ENCODE data around the gene DNAAF2.
"Not testable (repeated sequence)": the region's sequence is repeated elsewhere in the genome, so short reads cannot be mapped to it uniquely, and the experiment has no call there.

GRCh38 chr14:49584981-49585640, 49.9 kb downstream of the DNAAF2 start:
- TF ChIP-seq POLR2A (IDR thresholded peaks at IDR 0.05; ENCODE audit: control extremely low read depth in 1 of 2, low read depth in 2 of 2, low read length in 2 of 2); MAX (IDR thresholded peaks at IDR 0.05); TAF1 (IDR thresholded peaks at IDR 0.05; ENCODE audit: low read depth, low read length); CHD2 (IDR thresholded peaks at IDR 0.05; ENCODE audit: low read length); EGR1 (IDR thresholded peaks at IDR 0.05; ENCODE audit: borderline replicate concordance, low read depth, low read length); YY1 (IDR thresholded peaks at IDR 0.05; ENCODE audit: low read depth, low read length); RFX5 (IDR thresholded peaks at IDR 0.05; ENCODE audit: borderline replicate concordance, low read depth, low read length); MAFK (IDR thresholded peaks at IDR 0.05; ENCODE audit: low read depth, low read length); RNF2 (IDR thresholded peaks at IDR 0.05; ENCODE audit: borderline replicate concordance, low read depth, low read length, missing control alignments, poor library complexity, severe bottlenecking); CREB1 (IDR thresholded peaks at IDR 0.05): not testable (repeated sequence)
- TF ChIP-seq, protein P1, sequence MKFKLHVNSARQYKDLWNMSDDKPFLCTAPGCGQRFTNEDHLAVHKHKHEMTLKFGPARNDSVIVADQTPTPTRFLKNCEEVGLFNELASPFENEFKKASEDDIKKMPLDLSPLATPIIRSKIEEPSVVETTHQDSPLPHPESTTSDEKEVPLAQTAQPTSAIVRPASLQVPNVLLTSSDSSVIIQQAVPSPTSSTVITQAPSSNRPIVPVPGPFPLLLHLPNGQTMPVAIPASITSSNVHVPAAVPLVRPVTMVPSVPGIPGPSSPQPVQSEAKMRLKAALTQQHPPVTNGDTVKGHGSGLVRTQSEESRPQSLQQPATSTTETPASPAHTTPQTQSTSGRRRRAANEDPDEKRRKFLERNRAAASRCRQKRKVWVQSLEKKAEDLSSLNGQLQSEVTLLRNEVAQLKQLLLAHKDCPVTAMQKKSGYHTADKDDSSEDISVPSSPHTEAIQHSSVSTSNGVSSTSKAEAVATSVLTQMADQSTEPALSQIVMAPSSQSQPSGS (IDR thresholded peaks at IDR 0.05; ENCODE audit: low read length): not testable (repeated sequence)
- TF ChIP-seq, protein P2, sequence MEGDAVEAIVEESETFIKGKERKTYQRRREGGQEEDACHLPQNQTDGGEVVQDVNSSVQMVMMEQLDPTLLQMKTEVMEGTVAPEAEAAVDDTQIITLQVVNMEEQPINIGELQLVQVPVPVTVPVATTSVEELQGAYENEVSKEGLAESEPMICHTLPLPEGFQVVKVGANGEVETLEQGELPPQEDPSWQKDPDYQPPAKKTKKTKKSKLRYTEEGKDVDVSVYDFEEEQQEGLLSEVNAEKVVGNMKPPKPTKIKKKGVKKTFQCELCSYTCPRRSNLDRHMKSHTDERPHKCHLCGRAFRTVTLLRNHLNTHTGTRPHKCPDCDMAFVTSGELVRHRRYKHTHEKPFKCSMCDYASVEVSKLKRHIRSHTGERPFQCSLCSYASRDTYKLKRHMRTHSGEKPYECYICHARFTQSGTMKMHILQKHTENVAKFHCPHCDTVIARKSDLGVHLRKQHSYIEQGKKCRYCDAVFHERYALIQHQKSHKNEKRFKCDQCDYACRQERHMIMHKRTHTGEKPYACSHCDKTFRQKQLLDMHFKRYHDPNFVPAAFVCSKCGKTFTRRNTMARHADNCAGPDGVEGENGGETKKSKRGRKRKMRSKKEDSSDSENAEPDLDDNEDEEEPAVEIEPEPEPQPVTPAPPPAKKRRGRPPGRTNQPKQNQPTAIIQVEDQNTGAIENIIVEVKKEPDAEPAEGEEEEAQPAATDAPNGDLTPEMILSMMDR (IDR thresholded peaks at IDR 0.05; ENCODE audit: control extremely low read depth in 1 of 3, insufficient read depth in 1 of 3, low read depth in 1 of 3, low read length in 3 of 3): not testable (repeated sequence)
- peak; percentile 17; the same call in 1 of the 2 replicates for TF ChIP-seq POLR2AphosphoS5 (IDR thresholded peaks at IDR 0.05; ENCODE audit: low read depth, low read length)

Measured in H1 (cell line).